GM15510 (cell line): ENCODE measurements around the gene PTER.

Source experiments
- POLR2A ChIP-seq: IDR thresholded peaks from 3 replicates; pipeline ENCODE4 v1.6.1; 2011; ENCODE audit warnings: borderline replicate concordance; ENCODE audit not compliant: insufficient read length; ENCODE audit errors: extremely low read depth

Gene PTER

DNA sequence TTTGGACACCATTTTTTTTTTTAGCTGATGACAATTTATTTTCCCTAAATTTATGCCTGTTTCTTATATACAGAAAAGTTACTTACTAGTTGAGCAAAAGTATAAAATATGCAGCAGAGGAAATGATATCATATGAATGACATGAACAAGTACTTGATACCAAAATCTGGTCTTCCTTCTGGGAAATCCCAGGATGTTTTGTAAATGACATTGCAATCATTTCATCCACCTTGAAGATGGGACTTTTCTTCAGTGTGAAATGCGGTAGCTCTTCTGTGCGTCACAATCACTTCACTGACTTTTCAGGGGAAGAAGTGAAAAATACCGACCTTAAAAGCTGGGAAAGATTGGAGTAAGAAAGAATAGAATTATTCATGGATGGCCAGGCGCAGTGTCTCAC, 61.1 kb downstream of the PTER start:
- TF ChIP-seq POLR2A: no peak

DNA sequence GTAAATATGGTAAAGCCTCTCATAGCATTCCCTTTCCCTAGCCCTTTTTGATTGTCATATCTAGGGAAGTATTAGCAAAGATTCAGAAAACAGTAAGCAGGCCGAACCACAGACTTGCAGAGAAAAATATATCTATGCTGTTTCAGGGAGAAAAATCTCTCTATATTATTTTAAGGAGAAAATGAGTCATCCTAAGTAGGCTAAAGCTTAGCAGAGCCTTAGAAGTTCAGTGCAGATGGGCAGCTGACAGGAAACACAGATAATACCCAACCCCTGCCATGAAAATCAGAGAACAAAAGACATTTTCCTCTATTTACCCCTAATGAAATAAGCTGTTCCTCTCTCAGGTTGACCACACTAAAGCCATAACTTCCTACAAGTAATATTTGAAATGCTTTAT, 68.4 kb downstream of the PTER start:
- no peak for TF ChIP-seq POLR2A

DNA sequence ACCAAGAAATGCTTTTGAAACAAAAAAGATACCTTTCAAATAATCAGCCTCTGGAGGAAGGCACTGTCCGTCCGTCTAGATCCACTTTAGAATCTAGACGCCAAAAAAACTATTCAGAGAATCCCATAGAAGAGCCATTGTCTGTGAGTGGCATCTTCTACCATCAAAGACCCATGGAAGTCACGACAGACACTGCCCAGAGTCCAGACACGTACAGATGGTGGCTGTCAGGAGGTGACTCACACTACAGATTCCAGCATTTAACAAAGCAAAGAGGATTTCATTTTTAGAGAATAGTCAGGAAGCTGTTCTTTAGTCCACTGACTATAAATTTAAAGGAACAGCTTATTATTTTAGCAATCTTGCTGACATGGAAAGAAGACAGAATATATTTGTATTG, 73.2 kb downstream of the PTER start:
- no peak for TF ChIP-seq POLR2A

DNA sequence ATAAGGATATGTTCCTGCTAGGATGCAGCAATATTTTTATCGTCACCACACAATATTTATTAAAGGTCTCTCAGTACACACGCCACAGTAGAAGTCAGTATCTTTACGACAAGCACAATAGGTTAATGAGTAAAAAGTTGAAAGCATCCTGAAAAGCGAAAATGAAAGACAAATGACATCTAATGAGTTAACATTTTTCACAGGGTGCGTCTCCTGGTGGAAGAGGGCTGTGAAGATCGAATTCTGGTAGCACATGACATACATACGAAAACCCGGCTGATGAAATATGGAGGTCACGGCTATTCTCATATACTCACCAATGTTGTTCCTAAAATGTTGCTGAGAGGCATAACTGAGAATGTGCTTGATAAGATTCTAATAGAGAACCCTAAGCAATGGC, 74.0 kb downstream of the PTER start:
- no peak for TF ChIP-seq POLR2A

DNA sequence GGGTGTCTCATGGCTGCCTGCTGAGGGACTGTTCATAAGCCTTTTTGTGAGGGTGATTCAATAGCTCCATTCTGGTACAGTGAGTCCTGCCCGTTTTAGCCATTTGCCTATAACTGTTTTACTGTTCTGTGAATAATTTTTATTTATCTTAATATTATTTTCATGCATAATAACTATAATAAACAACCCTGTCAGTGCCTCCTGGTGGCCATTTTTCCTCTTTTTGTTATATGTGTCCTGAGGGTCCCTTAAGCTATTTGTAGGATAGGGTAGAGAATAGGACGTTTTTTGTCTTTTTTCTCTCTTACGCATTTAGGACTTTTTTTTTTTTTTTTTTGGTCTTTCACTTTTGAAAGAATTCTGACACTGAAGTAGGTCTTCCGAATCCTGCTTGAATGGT, 82.0 kb downstream of the PTER start:
- no peak for TF ChIP-seq POLR2A

DNA sequence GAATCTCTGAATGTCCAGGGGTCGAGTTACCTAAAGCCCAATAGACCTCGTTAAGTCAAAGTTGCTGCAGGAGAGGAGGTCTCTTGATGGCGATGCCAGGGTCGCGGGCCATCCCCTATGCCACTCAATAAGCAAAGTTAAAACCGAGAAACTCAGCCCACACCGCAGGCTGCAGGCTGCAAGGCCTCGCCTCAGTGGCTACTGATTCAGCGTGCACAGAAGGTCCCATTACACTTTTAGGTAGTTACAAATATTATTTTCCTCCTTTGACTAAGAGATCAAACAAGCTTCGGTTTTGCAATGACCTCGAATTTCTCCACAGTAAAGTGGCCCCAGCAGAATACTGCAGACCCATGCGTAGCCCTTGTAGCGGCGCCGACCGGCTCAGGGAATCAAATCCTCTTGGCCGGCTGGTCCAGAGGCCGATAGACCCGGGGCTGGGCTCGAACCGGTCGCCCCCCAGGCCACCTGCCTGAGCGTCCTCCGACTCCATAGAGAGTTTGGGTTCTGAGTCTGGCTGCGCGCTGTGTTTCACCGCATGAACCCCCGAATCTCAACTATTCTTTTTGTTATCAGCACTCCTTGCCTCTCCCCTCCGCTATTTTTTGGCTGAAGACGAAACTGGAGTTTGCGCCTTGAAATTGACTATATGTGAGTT, 82.6 kb downstream of the PTER start:
- no peak for TF ChIP-seq POLR2A

DNA sequence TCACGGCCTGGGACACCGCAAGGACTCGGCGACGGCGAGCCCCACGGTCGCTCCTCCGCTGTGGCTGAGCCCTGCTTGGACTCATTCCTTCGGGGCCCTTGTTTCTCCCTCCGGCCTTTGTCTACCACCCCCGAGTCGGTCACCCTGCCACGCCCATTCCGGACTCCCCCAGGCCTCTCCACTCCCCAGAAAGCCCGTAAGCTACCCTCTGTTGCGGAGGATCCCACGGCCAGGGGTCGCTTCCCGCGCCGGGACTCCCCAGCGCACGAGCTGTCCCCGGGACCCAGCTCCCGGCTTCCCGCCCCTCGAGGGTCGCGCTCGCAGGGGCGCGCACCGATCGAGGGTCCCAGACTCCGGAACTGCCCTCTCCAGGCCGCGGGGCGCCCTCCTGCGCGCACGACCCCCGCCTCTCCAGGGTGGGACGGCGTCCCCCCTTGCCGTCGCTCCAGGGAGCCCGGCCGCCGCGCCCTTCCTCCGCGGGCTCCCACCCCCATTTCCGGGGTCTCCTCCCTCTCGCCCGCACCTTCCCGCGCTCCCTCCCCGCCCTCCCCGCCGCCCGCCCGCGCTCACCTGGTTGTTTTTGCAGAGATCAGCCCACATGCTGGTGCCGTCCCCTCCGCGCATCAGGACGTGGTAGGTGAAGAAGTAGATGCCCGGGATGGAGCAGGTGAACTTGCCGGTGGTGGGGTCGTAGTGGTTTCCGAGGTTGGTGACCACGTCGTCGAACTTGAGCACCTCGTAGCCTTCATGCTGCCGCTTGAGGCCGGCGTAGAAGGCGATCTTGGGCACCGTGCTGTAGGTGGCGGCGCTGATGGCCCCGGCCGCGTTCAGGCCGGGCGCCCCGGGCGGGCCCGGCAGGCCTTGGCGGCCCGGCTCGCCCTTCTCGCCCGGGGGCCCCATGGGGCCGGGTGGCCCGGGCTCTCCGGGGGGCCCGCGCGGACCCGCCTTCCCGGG, 83.4 kb downstream of the PTER start:
- no peak for TF ChIP-seq POLR2A

DNA sequence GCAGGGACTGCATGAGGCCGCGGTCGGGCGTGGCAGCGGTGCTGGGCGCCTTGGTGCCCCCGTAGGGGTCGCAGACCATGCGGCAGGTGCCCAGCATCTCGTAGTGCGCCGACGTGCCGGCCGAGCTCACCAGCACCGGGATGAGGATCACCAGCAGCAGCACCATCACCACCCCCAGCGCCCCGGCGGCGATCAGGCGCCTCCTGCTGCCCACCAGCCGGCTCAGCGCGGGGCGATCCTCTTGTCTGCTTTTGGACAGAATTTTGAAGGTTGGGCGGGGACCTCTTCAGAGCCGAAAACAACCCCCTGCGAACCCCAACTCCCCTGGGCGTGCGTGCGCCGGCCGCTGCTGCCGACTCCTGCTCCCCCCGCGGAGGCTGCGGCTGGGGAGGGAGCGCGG, 84.1 kb downstream of the PTER start:
- TF ChIP-seq POLR2A: no peak

DNA sequence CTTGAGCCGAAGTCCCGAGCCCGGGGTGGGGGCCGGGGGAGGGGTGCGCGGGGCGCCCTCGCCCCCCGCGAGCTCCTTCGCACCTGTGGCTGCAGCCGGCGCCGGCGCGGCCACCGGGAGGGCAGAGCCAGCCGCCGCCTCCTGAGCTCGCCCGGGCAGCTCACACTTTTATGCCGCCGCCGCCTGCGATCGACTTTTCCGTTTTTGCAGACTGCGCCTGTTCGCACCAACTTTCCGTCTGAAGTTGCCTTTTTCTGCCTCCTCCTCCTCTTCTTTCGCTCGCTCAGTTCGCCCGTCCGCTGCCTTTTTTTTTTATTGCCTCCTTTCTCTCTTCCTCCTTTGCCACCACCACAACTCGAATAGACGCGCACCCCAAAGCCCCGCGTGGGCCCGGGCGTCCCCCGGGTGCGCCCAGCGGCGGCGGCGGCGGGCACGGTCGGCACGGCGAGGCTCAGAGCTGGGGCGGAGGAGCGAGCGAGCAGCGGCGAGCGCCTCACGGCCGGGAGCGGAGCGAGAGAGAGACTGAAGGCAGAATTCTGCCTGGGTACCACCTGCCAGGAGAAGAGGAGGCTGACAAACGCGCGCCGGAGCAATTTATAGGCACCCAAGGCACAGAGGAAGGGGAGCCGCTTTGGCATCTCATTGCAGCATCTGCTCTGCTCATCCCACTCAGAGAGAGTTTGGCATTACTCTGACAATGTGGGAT, 84.7 kb downstream of the PTER start, which contains the start of gene C1QL3:
Gene C1QL3 (minus strand): TSS at position 569 of the 706 bp plus-strand sequence. CDS start 814 bp downstream, outside the sequence.
- TF ChIP-seq POLR2A: no peak

DNA sequence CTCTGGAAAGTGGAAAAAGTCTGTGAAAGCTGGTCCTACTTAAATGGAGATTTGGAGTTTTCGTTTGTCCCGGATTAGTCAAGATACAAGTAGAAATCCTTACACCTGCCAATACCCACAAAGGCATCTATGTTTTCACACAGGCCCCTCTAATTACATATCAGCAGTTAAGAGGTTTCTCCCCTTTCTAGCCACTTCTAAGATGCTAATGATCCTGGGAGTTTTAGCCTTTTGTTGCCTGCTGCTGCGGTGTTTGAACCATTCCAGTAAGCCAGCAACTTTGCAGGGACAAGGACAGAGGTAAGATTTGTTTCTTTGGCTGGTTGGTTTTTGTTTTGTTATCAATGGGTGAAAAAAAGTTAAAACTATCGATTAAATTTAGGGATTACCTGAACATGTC, 90.6 kb downstream of the PTER start:
- no peak for TF ChIP-seq POLR2A

DNA sequence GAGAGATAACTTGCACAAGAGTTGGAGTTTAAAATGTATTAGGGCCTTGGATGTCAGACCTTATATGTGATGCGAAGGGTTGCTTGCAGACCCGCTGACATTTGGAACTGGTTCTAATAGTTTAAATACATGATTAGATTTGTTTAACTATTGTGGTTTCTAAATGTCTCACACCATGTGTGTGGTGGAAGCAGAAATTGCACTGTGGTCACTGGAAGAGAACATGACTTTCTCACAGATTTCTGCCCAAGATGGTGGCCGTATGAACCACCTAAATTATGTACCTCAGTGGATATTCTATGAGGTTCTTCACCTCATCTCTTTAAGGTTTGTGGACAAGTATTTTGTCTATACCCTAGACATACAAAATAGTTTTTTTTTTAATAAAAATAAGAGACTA, 93.0 kb downstream of the PTER start:
- TF ChIP-seq POLR2A: no peak

DNA sequence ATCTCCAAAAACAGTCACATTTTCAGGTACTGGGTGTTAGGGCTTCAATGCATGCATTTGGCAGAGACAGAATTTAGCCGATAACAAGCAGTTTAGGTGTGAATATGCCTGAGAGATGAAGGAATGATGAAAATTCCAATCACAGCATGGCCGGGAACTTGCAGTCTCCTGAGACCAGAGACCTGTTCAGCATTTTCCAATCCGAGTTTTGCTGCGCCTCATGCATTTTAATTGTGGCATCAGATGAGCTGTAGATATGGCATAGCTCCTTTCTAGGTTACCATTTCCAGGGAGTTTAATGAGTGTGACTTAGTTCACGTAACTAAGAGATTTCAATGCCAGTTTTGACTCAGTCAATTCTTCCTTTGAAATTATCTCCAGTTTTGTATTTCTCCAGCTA, 99.3 kb downstream of the PTER start:
- TF ChIP-seq POLR2A: no peak

DNA sequence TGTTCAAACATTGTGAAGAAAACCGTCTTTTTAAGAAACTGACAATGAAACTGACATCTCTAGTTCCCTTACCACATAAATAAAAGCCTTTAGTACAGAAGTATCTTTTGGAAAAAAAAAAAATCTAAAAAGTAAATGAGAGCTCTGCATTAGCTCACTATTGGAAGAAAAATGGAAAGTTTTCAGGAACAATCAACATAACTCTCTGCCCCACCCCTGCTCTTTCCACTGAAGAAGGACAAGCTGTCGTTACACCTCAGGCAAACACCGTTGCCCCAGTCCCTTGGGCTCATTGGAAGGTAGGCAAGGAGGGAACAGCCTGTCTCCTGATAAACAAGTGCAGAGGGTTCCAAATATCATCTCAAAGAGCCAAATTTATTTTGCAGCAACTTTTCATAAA, 107.3 kb downstream of the PTER start:
- no peak for TF ChIP-seq POLR2A

DNA sequence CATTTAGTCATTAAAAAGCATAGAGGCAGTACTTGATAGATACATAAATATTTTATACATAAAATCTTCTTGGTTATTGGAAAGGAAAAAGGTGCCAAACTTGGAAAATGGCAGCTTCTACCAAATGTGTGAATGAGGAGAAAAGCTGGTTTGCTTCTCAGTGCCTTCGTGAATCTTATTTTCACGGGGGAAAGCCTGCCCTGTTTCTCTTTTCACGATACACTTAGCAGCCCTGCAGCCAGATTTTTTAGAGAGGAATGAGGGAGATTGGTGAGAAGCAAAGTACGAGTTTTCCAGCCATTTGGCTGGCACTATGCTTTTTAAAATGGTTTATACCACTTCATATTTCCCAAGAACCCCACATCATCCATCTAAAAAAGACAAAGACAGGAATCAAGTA, 107.8 kb downstream of the PTER start:
- no peak for TF ChIP-seq POLR2A

DNA sequence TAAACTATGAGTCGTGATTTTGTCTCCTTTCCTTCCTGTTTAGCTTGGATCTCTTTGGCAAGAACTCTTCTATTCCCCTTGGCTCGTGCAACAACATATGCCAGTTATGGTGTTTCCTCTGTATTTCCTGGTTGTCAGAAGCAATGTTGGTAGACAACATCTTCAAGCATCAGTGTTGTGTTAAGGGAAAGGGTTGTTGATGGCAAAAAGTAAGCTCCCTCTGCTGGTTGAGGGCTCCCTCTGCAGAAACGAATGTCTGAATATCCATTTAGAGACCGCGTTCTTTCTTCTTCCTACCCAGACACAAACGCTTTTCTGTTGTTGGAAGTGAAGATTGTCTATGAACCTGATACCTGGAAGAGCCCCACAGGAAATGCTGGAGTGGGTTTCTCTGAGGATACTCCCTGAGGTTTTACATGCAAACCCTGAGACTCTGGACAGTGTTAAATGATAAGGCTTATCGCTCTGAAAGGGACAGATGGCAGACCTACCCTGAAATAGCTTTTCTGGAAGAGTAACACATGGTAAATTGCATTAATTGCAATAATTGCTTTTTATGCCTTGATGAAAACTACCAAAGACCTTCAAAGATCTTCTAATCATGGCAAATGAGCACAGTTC, 108.4 kb downstream of the PTER start:
- TF ChIP-seq POLR2A: no peak
